ENCODE measurements around the gene SDHB. TPM values are rescaled to one million over a fixed set of nuclear protein-coding genes. Genes with fewer than 3 reads are reported as not detected.

SDHB gene
- total RNA-seq, 3 donors from 2014 or later = 145 to 177 (median 163) TPM

DNA sequence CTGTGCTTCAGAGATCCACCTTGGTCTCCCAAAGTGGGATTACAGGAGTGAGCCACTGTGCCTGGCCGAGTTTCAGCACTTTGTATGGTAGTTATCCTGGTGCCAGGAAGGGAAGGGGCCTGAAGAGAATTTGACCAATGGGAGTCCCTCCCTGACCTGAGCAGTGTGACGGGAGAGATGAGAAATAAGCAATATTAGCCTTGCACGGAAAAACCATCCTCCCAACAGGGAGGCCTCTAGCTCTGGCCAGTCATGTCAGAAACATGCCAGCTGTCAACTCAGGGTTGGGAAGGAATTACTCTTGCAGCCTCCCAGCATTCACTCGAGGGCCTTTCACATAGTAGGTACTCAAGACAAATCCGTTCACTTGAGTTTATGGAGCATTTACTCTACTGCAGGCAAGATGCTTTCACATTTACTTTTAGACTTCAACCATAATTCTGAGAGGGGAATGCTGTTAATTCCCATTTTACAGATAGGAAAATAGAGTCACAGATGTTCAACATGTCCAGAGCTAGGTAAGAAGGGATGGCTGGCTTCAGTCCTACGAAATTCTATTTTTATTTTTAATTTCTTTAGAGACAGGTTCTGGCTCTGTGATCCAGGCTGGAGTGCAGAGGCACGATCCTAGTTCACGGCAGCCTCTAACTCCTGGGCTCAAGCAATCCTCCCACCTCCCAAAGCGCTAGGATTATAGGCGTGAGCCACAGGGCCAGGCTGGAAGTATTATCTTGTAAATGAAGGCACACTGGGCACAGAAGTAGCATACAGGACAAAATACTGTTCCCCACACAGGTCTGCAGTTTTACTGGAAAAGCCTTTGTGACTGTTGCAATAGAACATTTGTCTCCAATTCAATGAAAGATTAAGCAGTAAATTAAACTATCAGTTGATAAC is 38.9 kb downstream of the SDHB start:
- no peak for TF ChIP-seq CTCF (IDR thresholded peaks at IDR 0.05)
- Histone ChIP-seq H3K4me3 (no peak overlapping the region), H3K4me1 (ENCODE audit: low read depth) (peaks cover 13% of the 10 kb centered on the region), H3K9me3 (no peaks in the 10 kb centered on the region), H3K36me3 (ENCODE audit: low read depth) (peaks cover 3% of the 10 kb centered on the region)
- DNase-seq (no peak), ATAC-seq (no peak)
- intact Hi-C loops (cut with DNase I, micrococcal nuclease) = no loop called here

DNA sequence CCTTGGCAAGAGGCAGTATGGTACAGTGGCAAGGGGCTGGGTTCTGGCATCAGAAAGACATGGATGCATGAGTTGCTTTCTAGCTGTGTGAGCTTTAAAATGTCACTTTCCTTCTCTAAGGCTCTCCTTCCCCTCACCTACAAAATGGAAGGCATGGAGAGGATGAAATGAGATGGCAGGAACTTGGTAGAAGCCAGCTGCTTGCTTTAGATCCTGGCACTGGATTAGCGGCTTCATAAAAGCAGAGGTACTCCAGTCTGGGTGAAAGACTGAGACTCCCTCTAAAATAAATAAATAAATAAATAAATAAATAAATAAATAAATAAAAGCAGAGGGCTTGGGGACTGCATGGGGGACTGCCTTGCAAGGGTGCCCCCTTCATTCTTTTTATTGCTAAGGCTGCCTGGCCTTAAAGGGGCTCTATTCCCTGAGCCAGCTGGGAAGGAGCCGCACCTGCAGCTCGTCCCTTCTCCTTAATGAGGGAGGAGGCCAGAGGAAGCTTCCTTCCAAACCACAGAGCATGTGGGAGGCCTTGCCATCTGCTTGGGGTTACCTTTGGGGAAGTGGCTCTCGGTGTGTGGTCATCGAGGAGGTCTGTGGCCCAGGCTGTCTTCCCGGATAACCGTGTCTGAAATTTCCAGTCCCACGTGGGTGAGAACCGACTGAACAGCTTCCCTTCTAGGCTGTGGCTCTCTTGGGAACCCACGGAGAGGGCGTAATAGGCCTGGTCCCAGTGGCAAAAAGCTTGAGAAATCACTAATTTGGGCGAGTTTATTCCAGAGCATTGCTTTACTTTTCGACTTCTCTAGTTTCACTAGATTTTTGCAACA is 40.1 kb downstream of the SDHB start:
- no peak for TF ChIP-seq CTCF (IDR thresholded peaks at IDR 0.05)
- ATAC-seq (no peak), DNase-seq (peak in 1 of 3 donors; percentile 24)
- H3K4me1 ChIP-seq (ENCODE audit: low read depth) = peaks cover 16% of the 10 kb centered on the region
- no peaks in the 10 kb centered on the region for H3K9me3 ChIP-seq
- no peak overlapping the region for H3K4me3 ChIP-seq
- H3K36me3 ChIP-seq (ENCODE audit: low read depth) = peaks cover 3% of the 10 kb centered on the region
- intact Hi-C loops (cut with DNase I, micrococcal nuclease) = no loop called here

DNA sequence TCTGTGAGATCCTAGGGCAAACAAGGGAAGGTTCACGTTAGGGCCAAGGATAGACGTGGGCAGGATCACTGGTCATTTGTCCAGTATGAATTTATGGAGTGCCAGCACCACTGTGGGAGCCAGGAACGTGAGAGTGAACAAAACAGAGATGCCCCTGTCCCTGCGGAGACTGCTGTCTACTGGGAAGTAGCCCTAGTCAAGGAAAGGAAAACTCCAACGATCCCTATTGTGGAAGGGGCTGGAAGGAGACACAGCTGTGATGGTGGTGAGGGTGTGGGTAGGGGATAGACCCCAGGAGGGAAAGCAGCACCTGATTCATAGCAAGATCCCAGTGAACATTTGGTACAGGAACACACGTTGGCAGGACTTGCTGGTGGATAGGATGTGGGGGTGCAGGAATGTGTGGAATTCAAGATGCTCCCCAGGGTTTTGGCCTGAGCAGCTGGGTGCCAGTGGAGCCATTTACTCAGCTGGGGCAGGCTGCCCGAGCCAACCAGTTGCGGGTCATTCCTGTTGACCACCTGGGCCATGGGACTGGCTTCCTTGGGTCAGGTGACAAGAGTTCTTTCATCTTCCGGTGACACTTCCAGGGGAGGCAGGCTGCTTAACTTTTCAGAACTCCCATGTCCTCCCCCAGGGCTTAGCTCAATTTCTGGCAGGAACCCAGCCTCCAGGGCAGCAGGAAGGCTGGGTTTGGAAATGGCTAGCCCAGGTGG is 40.9 kb downstream of the SDHB start:
- no peaks in the 10 kb centered on the region for H3K9me3 ChIP-seq
- H3K4me3 ChIP-seq = no peak overlapping the region
- no peak for ATAC-seq
- intact Hi-C loops (cut with DNase I, micrococcal nuclease) = no loop called here
- H3K4me1 ChIP-seq (ENCODE audit: low read depth) = peaks cover 16% of the 10 kb centered on the region
- TF ChIP-seq CTCF (IDR thresholded peaks at IDR 0.05) = no peak
- DNase-seq = no peak
- peaks cover under 1% of the 10 kb centered on the region for H3K36me3 ChIP-seq (ENCODE audit: low read depth)

DNA sequence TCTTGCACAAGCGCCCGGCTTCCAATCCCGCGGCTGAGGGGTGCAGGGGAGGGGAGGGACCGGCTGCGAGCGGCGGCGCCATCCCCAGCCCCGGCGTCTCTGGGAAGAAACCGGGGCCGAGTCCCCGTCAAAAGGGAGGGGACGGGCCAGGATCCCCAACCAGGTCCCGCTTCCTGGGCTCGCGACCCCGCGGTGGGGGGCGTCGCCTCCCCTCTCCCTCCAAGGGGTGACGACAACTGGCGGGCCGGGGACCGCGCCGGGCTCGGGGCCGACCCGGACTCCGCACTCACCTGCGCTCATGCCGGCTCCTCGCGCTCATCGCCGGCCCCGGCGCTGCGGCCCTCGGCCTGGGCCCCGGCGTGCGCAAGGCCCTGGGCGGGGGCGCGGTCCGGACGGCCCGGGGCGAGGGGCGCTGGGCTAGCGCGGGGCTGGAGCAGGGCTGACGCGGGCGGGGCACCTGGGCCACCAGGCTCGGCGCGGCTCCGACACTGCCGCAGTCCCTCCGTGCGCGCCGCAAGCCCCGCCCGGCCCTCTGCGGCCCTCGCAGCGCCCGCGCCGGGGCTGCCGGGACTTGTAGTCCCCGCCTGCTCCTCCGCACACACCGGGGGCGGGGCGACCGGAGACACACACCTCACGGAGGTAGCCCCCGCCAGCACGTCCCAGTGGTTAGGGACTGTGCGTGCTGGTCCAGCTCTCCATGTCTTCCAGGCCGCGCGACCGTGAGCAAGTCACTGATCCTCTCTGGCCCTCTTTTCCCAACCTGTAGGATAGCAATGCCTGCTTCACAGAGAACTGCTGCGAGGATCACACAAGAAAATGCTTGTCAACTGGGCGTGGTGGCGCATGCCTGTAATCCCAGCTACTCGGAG is 42.2 kb downstream of the SDHB start, which contains the start of gene ATP13A2:
Gene ATP13A2, minus strand, starts transcription at position 490 of the 869 bp plus-strand sequence. Its CDS starts 190 bp downstream, at position 300.
- Histone ChIP-seq H3K36me3 (ENCODE audit: low read depth) (no peaks in the 10 kb centered on the region), H3K9me3 (no peaks in the 10 kb centered on the region), H3K4me1 (ENCODE audit: low read depth) (peaks cover 16% of the 10 kb centered on the region), H3K4me3 (peak within 1 kb of the TSS; percentile 44)
- DNase-seq (peak; percentile 89 to 91 (median 90)), ATAC-seq (peak; percentile 96)
- TF ChIP-seq CTCF (IDR thresholded peaks at IDR 0.05) = no peak
- intact Hi-C loops (cut with DNase I, micrococcal nuclease) = no loop called here

All from mucosa of descending colon (tissue), 3 donors.